ENCODE measurements around the gene SLC11A2. TPM values are rescaled to one million over a fixed set of nuclear protein-coding genes. Genes with fewer than 3 reads are reported as not detected.

SLC11A2 gene
- total and polyA plus RNA-seq, 9 of the 15 experiments (the other 6 are each of a cell fraction or from before 2014, with no cell fraction given) = 21.1 to 54.0 (median 32.9) TPM

DNA sequence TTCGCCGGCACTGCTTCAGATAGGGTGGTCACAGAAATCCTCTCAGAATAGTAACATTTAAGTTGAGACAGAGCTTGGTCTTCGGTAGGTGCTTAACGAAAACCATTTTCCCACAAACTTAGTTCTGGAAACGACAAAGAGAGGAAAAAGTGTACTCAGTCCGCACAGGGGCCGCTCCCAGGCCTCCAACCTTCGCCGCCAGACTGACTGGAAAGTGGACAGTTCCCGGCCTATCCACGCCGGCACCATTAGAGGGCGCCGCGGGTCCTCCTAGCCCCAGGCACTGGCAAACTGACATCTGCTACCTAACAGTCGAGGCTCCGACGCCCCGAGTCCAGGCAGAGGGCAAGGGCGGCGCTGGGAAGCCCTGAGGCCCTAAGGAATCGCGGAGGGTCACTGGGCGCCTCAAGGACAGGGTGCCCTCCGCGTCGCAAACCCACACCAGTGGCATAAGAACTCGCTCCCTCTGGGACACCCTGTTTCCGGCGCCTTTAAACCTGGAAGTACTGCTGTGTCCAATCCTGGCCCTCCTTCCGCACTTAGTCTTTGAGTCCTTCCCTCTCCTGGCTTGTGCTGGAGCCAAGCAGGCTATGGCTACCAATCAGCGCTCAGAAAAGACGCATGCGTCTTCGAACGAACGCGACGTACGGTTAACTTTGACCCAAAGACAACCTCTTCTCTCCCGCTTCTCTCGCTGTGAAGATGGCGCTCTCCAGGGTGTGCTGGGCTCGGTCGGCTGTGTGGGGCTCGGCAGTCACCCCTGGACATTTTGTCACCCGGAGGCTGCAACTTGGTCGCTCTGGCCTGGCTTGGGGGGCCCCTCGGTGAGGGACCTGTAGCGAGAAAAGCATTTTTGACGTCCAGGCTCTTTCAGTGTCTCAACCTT lies 21.7 kb upstream of the SLC11A2 start, which contains the start of gene LETMD1 (continued):
- TF ChIP-seq, protein P1, sequence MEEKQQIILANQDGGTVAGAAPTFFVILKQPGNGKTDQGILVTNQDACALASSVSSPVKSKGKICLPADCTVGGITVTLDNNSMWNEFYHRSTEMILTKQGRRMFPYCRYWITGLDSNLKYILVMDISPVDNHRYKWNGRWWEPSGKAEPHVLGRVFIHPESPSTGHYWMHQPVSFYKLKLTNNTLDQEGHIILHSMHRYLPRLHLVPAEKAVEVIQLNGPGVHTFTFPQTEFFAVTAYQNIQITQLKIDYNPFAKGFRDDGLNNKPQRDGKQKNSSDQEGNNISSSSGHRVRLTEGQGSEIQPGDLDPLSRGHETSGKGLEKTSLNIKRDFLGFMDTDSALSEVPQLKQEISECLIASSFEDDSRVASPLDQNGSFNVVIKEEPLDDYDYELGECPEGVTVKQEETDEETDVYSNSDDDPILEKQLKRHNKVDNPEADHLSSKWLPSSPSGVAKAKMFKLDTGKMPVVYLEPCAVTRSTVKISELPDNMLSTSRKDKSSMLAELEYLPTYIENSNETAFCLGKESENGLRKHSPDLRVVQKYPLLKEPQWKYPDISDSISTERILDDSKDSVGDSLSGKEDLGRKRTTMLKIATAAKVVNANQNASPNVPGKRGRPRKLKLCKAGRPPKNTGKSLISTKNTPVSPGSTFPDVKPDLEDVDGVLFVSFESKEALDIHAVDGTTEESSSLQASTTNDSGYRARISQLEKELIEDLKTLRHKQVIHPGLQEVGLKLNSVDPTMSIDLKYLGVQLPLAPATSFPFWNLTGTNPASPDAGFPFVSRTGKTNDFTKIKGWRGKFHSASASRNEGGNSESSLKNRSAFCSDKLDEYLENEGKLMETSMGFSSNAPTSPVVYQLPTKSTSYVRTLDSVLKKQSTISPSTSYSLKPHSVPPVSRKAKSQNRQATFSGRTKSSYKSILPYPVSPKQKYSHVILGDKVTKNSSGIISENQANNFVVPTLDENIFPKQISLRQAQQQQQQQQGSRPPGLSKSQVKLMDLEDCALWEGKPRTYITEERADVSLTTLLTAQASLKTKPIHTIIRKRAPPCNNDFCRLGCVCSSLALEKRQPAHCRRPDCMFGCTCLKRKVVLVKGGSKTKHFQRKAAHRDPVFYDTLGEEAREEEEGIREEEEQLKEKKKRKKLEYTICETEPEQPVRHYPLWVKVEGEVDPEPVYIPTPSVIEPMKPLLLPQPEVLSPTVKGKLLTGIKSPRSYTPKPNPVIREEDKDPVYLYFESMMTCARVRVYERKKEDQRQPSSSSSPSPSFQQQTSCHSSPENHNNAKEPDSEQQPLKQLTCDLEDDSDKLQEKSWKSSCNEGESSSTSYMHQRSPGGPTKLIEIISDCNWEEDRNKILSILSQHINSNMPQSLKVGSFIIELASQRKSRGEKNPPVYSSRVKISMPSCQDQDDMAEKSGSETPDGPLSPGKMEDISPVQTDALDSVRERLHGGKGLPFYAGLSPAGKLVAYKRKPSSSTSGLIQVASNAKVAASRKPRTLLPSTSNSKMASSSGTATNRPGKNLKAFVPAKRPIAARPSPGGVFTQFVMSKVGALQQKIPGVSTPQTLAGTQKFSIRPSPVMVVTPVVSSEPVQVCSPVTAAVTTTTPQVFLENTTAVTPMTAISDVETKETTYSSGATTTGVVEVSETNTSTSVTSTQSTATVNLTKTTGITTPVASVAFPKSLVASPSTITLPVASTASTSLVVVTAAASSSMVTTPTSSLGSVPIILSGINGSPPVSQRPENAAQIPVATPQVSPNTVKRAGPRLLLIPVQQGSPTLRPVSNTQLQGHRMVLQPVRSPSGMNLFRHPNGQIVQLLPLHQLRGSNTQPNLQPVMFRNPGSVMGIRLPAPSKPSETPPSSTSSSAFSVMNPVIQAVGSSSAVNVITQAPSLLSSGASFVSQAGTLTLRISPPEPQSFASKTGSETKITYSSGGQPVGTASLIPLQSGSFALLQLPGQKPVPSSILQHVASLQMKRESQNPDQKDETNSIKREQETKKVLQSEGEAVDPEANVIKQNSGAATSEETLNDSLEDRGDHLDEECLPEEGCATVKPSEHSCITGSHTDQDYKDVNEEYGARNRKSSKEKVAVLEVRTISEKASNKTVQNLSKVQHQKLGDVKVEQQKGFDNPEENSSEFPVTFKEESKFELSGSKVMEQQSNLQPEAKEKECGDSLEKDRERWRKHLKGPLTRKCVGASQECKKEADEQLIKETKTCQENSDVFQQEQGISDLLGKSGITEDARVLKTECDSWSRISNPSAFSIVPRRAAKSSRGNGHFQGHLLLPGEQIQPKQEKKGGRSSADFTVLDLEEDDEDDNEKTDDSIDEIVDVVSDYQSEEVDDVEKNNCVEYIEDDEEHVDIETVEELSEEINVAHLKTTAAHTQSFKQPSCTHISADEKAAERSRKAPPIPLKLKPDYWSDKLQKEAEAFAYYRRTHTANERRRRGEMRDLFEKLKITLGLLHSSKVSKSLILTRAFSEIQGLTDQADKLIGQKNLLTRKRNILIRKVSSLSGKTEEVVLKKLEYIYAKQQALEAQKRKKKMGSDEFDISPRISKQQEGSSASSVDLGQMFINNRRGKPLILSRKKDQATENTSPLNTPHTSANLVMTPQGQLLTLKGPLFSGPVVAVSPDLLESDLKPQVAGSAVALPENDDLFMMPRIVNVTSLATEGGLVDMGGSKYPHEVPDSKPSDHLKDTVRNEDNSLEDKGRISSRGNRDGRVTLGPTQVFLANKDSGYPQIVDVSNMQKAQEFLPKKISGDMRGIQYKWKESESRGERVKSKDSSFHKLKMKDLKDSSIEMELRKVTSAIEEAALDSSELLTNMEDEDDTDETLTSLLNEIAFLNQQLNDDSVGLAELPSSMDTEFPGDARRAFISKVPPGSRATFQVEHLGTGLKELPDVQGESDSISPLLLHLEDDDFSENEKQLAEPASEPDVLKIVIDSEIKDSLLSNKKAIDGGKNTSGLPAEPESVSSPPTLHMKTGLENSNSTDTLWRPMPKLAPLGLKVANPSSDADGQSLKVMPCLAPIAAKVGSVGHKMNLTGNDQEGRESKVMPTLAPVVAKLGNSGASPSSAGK (IDR thresholded peaks at IDR 0.05) = peak; percentile 94
- TF ChIP-seq NR4A1 (CRISPR knock-in tag; IDR thresholded peaks at IDR 0.05) = peak; percentile 90
- TF ChIP-seq NR4A1 (tag; IDR thresholded peaks at IDR 0.05) = peak; percentile 50; the same call in 1 of the 2 replicates
- no peak for TF ChIP-seq SMARCB1 (IDR thresholded peaks at IDR 0.05; ENCODE audit: insufficient read length, low read depth)
- TF ChIP-seq, protein P2, sequence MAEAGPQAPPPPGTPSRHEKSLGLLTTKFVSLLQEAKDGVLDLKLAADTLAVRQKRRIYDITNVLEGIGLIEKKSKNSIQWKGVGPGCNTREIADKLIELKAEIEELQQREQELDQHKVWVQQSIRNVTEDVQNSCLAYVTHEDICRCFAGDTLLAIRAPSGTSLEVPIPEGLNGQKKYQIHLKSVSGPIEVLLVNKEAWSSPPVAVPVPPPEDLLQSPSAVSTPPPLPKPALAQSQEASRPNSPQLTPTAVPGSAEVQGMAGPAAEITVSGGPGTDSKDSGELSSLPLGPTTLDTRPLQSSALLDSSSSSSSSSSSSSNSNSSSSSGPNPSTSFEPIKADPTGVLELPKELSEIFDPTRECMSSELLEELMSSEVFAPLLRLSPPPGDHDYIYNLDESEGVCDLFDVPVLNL (CRISPR knock-in tag; IDR thresholded peaks at IDR 0.05; ENCODE audit: low read depth) = no peak
- TF ChIP-seq, protein P3, sequence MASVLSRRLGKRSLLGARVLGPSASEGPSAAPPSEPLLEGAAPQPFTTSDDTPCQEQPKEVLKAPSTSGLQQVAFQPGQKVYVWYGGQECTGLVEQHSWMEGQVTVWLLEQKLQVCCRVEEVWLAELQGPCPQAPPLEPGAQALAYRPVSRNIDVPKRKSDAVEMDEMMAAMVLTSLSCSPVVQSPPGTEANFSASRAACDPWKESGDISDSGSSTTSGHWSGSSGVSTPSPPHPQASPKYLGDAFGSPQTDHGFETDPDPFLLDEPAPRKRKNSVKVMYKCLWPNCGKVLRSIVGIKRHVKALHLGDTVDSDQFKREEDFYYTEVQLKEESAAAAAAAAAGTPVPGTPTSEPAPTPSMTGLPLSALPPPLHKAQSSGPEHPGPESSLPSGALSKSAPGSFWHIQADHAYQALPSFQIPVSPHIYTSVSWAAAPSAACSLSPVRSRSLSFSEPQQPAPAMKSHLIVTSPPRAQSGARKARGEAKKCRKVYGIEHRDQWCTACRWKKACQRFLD (CRISPR knock-in tag; IDR thresholded peaks at IDR 0.05) = peak; percentile 85
- TF ChIP-seq XRCC5 (IDR thresholded peaks at IDR 0.05; ENCODE audit: low read depth, low read length) = peak; percentile 85
- no peak; the same call in 1 of the 2 replicates for TF ChIP-seq HCFC1 (IDR thresholded peaks at IDR 0.05; ENCODE audit: low read depth, low read length)
- TF ChIP-seq RBFOX2 (IDR thresholded peaks at IDR 0.05; ENCODE audit: low read depth, low read length) = peak; percentile 96
- TF ChIP-seq PHF8 (IDR thresholded peaks at IDR 0.05; ENCODE audit: borderline replicate concordance, low read length) = peak; percentile 98
- no peak for TF ChIP-seq NFE2 (IDR thresholded peaks at IDR 0.05; ENCODE audit: low read depth)
- TF ChIP-seq TARDBP (IDR thresholded peaks at IDR 0.05) = 0 out of 2 replicates have a peak, but pooled peaks have one; percentile 54
- TF ChIP-seq NBN (IDR thresholded peaks at IDR 0.05; ENCODE audit: low read depth) = no peak; the same call in 1 of the 2 replicates
